Measurements from ENCODE around the gene GOLGA6C.
"Not testable (repeated sequence)": the region's sequence is repeated elsewhere in the genome, so short reads cannot be mapped to it uniquely, and the experiment has no call there.

GRCh38 chr15:75252285-75252684, 5.8 kb upstream of the GOLGA6C start:
- not testable (repeated sequence) for TF ChIP-seq POLR2A (IDR thresholded peaks at IDR 0.05); CTCF (IDR thresholded peaks at IDR 0.05 in 4 of 5, conservative IDR thresholded peaks at IDR 0.05 in 1 of 5)

All from gastrocnemius medialis (tissue), 4 donors.